ENCODE measurements around the gene C6orf163. TPM values are rescaled to one million over a fixed set of nuclear protein-coding genes. Genes with fewer than 3 reads are reported as not detected.
"Not testable (repeated sequence)": the region's sequence is repeated elsewhere in the genome, so short reads cannot be mapped to it uniquely, and the experiment has no call there.

Gene C6orf163
- 1.7 TPM for total RNA-seq
- long read RNA-seq, partial matches to known transcripts, result 0 of 1 reads
- long read RNA-seq, other reads (novel, unspliced or antisense), result 1 of 1 reads

GRCh38 chr6:87344731-87345130, at the start of gene C6orf163:
C6orf163 (plus strand) TSS chr6:87344813; CDS start chr6:87345100, 287 bp downstream.
- DNase-seq (no peak), ATAC-seq (no peak)
- intact Hi-C loops (cut with micrococcal nuclease), result no loop called here

- ATAC-seq, result no peak
- DNase-seq, result no peak
- intact Hi-C loops (cut with micrococcal nuclease), result no loop called here
Measured at GRCh38 chr6:87297119-87297518, 47.5 kb upstream of the C6orf163 start.

GRCh38 chr6:87301277-87301676, 43.3 kb upstream of the C6orf163 start:
- ATAC-seq; intact Hi-C loops (cut with micrococcal nuclease); DNase-seq: not testable (repeated sequence)

- intact Hi-C loops (cut with micrococcal nuclease), result no loop called here
- ATAC-seq, result no peak
- no peak for DNase-seq
Measured at GRCh38 chr6:87308970-87309369, 35.6 kb upstream of the C6orf163 start.

- intact Hi-C loops (cut with micrococcal nuclease), result no loop called here
- DNase-seq (no peak), ATAC-seq (no peak)
Measured at GRCh38 chr6:87312860-87313259, 31.8 kb upstream of the C6orf163 start.

- DNase-seq (no peak), ATAC-seq (no peak)
- intact Hi-C loops (cut with micrococcal nuclease), result no loop called here
Measured at GRCh38 chr6:87315071-87315470, 29.5 kb upstream of the C6orf163 start.

- ATAC-seq (no peak), DNase-seq (no peak)
- intact Hi-C loops (cut with micrococcal nuclease), result no loop called here
Measured at GRCh38 chr6:87319271-87319987, 25.2 kb upstream of the C6orf163 start.

GRCh38 chr6:87322304-87323212, 22.1 kb upstream of the C6orf163 start, which contains the start of gene SMIM8:
SMIM8 (plus strand) TSS chr6:87322588; CDS start chr6:87337032, 14,444 bp downstream.
- DNase-seq, result peak; percentile 91
- peak; percentile 100 for ATAC-seq
- intact Hi-C loops (cut with micrococcal nuclease), result no loop called here

- ATAC-seq; intact Hi-C loops (cut with micrococcal nuclease); DNase-seq: not testable (repeated sequence)
Measured at GRCh38 chr6:87323880-87324279, 20.7 kb upstream of the C6orf163 start.

- intact Hi-C loops (cut with micrococcal nuclease), result no loop called here
- no peak for ATAC-seq
Measured at GRCh38 chr6:87330961-87331360, 13.7 kb upstream of the C6orf163 start.

GRCh38 chr6:87333033-87333432, 11.6 kb upstream of the C6orf163 start:
- ATAC-seq (no peak), DNase-seq (no peak)
- intact Hi-C loops (cut with micrococcal nuclease), result no loop called here

More at GRCh38 chr6:87330961-87331360, 13.7 kb upstream of the C6orf163 start:
- no peak for DNase-seq

- DNase-seq (no peak), ATAC-seq (peak; percentile 82)
- intact Hi-C loops (cut with micrococcal nuclease), result no loop called here
Measured at GRCh38 chr6:87333591-87334181, 10.9 kb upstream of the C6orf163 start.

GRCh38 chr6:87334683-87335082, 9.9 kb upstream of the C6orf163 start:
- DNase-seq (no peak), ATAC-seq (peak; percentile 92)
- intact Hi-C loops (cut with micrococcal nuclease), result no loop called here

GRCh38 chr6:87336367-87336766, 8.2 kb upstream of the C6orf163 start:
- intact Hi-C loops (cut with micrococcal nuclease), result no loop called here
- no peak for ATAC-seq
- DNase-seq, result no peak

- no peak for ATAC-seq
- intact Hi-C loops (cut with micrococcal nuclease), result no loop called here
- DNase-seq, result no peak
Measured at GRCh38 chr6:87340230-87340629, 4.4 kb upstream of the C6orf163 start.

- DNase-seq, result no peak
- ATAC-seq, result no peak
- intact Hi-C loops (cut with micrococcal nuclease), result no loop called here
Measured at GRCh38 chr6:87341158-87341557, 3.5 kb upstream of the C6orf163 start.

- DNase-seq (no peak), ATAC-seq (no peak)
- intact Hi-C loops (cut with micrococcal nuclease), result no loop called here
Measured at GRCh38 chr6:87341899-87342298, 2.7 kb upstream of the C6orf163 start.

GRCh38 chr6:87342829-87343228, 1.8 kb upstream of the C6orf163 start:
- intact Hi-C loops (cut with micrococcal nuclease), result no loop called here
- DNase-seq (no peak), ATAC-seq (no peak)

GRCh38 chr6:87346700-87347099, 2.1 kb downstream of the C6orf163 start:
- intact Hi-C loops (cut with micrococcal nuclease), result no loop called here
- ATAC-seq (no peak), DNase-seq (no peak)

- intact Hi-C loops (cut with micrococcal nuclease), result no loop called here
- ATAC-seq, result no peak
- DNase-seq, result no peak
Measured at GRCh38 chr6:87349896-87350295, 5.3 kb downstream of the C6orf163 start.
